Urothelium cell line (cell line): ENCODE results near the gene SELENOO.

Experiments used
- DNase-seq: peaks from one replicate; pipeline ENCODE4 v3.0.0; 2011; ENCODE audit warnings: low spot score, mixed read lengths
- FAIRE-seq: peaks from 2 replicates; lab custom pipeline; 2011; peaks lifted over from hg19 to GRCh38; lab: Jason Lieb, UNC

The SELENOO gene

GRCh38 chr22:50228366-50228765 lies 27.6 kb downstream of the SELENOO start:
- FAIRE-seq (no peak), DNase-seq (no peak)

GRCh38 chr22:50229370-50229769 lies 28.6 kb downstream of the SELENOO start:
- DNase-seq (no peak), FAIRE-seq (no peak)

GRCh38 chr22:50232481-50233151 lies 31.8 kb downstream of the SELENOO start:
- DNase-seq (no peak), FAIRE-seq (no peak)

- FAIRE-seq, result peak; percentile 72
- DNase-seq, result no peak
These were observed 32.4 kb downstream of the SELENOO start for GRCh38 chr22:50233223-50233622.

- FAIRE-seq, result no peak
These were observed 36.1 kb downstream of the SELENOO start for GRCh38 chr22:50236731-50237409.

GRCh38 chr22:50238755-50239154 lies 37.9 kb downstream of the SELENOO start:
- FAIRE-seq (no peak), DNase-seq (no peak)

More at GRCh38 chr22:50236731-50237409, 36.1 kb downstream of the SELENOO start:
- no peak for DNase-seq

GRCh38 chr22:50242406-50242949 lies 41.7 kb downstream of the SELENOO start:
- DNase-seq, result no peak
- FAIRE-seq, result peak; percentile 35

- no peak for DNase-seq
- FAIRE-seq, result no peak
These were observed 43.0 kb downstream of the SELENOO start for GRCh38 chr22:50243685-50244419.

- DNase-seq (peak; percentile 97), FAIRE-seq (peak; percentile 98)
These were observed 43.8 kb downstream of the SELENOO start, which contains the start of gene TUBGCP6 for GRCh38 chr22:50244420-50245213. Gene TUBGCP6, minus strand, starts transcription at chr22:50245023. Its CDS starts 564 bp downstream, at chr22:50244459.

GRCh38 chr22:50245214-50246072 lies 44.6 kb downstream of the SELENOO start:
- no peak for DNase-seq
- FAIRE-seq, result no peak

- FAIRE-seq (peak; percentile 52), DNase-seq (no peak)
These were observed 45.7 kb downstream of the SELENOO start for GRCh38 chr22:50246242-50247175.

GRCh38 chr22:50247748-50248147 lies 46.9 kb downstream of the SELENOO start:
- DNase-seq (no peak), FAIRE-seq (peak; percentile 68)

- FAIRE-seq, result no peak
- no peak for DNase-seq
These were observed 47.6 kb downstream of the SELENOO start for GRCh38 chr22:50248196-50249081.

GRCh38 chr22:50249341-50250248 lies 48.8 kb downstream of the SELENOO start:
- DNase-seq (no peak), FAIRE-seq (no peak)

GRCh38 chr22:50250249-50250554 lies 49.4 kb downstream of the SELENOO start:
- FAIRE-seq (no peak), DNase-seq (no peak)

- FAIRE-seq (peak; percentile 42), DNase-seq (peak; percentile 73)
These were observed 50.0 kb downstream of the SELENOO start, which contains the start of gene HDAC10 for GRCh38 chr22:50250555-50251476. Gene HDAC10, minus strand, starts transcription at chr22:50251265. Its CDS starts 233 bp downstream, at chr22:50251032.
